MM.1S (cell line): Measurements from ENCODE around the gene MAGI1.

Experiments used
- EZH2phosphoT487 ChIP-seq: fragments of 300-600 bp; sonication (generic); IDR thresholded peaks from 2 replicates; pipeline ENCODE4 v1.6.1; 2018; ENCODE audit warnings: antibody characterized with exemption, low read length
- TF ChIP-seq, protein P1 (sequence below): fragments of 300-600 bp; sonication (generic); IDR thresholded peaks from 2 replicates; pipeline ENCODE4 v1.5.1; 2016; ENCODE audit warnings: antibody characterized with exemption, low read length, mixed read lengths

DNA sequence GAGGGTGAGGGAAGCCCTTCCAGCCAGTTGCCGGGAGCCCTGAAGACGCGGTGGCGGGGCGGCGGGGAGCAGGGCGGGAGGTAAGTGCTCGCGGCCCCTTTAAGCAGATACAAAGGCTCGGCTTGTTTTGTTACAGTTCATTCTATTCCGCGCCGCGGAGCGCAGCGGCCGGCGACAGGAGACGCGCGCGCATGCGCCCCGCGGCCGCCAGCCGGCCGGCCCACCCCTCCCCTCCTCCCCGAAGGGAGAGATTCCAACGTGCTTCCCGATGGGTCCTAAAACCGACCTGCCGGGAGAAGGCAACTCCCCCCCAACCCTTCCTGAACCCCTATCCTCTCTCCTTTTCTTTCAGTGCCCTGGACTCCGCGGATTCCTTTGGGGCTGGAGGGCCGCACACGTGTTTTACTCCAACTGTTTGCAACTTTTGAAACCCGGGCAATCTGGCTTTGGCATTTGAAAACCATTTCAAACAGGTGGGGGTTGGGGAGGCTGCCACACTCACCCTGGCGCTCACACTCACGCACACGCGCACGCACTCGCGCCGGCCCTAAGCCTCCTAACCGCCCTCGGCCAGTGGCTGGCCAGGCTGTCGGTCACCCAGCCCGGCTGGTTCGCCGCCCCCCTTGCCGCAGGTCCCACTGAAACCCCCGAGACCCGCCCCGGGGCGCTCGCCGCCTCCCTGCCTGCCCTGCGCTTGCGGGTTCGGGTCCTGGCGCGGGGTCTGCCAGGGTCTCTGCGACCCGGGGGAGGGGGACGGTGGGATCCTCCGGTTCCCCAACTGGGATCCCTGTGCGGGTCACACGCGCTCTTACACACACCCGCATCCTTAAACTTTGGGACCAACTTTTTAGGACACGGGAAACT, at the start of gene MAGI1:
- TF ChIP-seq, protein P1, sequence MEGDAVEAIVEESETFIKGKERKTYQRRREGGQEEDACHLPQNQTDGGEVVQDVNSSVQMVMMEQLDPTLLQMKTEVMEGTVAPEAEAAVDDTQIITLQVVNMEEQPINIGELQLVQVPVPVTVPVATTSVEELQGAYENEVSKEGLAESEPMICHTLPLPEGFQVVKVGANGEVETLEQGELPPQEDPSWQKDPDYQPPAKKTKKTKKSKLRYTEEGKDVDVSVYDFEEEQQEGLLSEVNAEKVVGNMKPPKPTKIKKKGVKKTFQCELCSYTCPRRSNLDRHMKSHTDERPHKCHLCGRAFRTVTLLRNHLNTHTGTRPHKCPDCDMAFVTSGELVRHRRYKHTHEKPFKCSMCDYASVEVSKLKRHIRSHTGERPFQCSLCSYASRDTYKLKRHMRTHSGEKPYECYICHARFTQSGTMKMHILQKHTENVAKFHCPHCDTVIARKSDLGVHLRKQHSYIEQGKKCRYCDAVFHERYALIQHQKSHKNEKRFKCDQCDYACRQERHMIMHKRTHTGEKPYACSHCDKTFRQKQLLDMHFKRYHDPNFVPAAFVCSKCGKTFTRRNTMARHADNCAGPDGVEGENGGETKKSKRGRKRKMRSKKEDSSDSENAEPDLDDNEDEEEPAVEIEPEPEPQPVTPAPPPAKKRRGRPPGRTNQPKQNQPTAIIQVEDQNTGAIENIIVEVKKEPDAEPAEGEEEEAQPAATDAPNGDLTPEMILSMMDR, result no peak
- no peak for TF ChIP-seq EZH2phosphoT487
